Stimulated activated CD4-positive, alpha-beta T cell treated with anti-CD3 and anti-CD28 coated beads, Interleukin-1b, Interleukin-23, amount 100 ng/mL, for 48 hours (primary cell): ENCODE data around the gene SERPINB12.

Experiments used
- DNase-seq: peaks from one replicate; pipeline ENCODE4 v3.0.0-alpha.2; 2020

The SERPINB12 gene, protein sequence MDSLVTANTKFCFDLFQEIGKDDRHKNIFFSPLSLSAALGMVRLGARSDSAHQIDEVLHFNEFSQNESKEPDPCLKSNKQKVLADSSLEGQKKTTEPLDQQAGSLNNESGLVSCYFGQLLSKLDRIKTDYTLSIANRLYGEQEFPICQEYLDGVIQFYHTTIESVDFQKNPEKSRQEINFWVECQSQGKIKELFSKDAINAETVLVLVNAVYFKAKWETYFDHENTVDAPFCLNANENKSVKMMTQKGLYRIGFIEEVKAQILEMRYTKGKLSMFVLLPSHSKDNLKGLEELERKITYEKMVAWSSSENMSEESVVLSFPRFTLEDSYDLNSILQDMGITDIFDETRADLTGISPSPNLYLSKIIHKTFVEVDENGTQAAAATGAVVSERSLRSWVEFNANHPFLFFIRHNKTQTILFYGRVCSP

DNA sequence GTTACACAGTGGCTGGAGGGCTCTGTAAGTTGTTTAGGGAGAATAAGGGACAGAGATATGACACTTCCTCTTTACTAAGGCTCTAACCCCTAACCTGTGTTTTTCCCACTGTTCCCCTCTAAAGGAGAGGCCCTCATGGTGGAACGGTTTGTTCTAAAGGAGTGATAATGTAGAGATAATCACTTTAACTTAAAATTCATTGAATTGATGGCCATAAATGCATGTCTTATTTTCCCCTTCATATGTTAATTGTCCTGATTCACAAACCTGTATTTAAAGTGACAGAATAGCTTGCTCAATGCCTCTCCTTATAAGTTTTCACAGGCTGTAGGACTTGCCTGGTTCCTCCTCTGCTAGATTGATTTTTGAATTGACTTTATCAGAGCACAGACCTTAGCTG lies at the start of gene SERPINB12:
TSS of gene SERPINB12 (plus strand) at position 301 of the 400 bp plus-strand sequence. CDS start 13,791 bp downstream, outside the sequence.
- no peak for DNase-seq

DNA sequence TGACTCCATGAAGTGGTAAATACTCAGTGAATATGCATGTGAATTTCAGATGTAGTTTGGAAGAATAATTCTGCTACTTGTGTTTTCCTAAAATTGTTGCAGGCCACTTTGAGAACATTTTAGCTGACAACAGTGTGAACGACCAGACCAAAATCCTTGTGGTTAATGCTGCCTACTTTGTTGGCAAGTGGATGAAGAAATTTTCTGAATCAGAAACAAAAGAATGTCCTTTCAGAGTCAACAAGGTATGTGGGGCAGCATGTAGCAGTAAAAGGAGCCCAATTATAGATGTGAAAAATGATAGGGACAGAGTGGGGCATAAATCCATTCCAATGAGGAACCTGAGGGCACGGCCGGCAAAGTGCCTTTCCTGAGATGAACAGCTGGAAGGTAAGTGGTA lies 49.3 kb upstream of the SERPINB12 start:
- no peak for DNase-seq

DNA sequence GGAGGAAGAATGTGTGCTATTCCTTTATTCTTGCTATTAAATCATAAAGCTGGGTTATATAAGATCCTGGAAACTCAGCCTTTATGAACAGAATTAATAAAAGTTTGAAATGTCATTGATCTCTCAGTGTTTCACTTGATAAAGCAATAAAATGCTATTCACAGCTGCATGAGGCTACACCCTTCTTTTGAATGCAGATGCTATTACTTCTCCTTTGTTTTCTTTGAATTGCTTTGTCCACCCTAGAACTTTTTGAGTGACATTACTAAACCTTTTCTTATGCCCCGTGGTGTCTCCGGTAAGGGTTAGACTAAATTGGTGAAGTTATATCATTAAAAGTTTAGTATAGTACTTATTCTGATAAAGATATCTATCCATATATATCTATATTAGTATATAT lies 46.5 kb upstream of the SERPINB12 start:
- no peak for DNase-seq

DNA sequence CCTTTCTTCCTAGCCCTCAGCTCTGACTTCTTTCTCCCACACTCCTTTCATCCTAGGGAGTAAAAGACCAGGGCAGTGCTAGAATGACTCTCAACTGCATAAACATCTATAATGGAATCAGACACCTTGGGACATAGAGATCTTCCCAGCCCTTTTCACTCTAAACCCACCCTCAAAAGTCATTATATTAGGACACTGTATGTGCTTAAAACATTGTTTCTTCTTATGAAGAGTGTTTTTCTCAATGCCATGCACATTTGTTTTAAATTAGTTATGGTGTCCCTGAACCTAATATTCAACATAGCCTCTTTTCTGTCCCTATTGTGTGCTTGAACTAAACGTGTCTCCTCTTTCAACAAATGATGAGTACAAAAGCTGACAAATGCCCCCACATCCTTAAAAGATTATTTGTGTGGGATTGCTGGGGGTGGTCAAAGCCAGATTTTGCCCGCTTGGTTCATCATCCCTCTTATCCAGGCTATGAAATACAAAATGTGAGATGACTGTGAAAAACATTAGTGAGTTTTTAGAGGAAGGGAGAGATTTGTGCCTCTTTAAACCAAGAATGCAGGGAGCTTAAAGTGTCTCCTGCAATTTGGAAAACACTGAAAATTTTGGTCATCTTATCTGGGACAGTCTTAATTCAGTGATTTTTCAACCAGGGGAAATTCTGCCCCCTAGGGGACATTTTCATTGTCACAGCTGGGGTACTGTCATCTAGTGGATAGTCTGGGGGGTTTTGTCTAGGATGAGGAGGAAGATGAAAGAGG lies 36.4 kb upstream of the SERPINB12 start:
- DNase-seq: peak; percentile 18

DNA sequence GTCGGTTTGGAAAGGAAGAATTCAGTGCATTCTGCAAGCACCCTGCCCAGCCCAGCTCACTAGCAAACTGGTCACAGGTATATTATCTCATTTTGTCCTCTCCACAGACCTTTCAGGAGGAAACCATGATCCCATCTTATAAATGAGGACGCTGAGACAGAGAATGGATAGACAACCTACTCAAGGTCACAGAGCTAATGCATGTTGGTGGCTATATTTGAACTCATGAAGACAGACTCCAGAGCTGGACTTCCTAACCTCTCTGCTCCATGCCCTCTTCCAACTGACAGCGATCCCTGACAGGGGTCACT lies 35.9 kb upstream of the SERPINB12 start:
- DNase-seq: no peak

DNA sequence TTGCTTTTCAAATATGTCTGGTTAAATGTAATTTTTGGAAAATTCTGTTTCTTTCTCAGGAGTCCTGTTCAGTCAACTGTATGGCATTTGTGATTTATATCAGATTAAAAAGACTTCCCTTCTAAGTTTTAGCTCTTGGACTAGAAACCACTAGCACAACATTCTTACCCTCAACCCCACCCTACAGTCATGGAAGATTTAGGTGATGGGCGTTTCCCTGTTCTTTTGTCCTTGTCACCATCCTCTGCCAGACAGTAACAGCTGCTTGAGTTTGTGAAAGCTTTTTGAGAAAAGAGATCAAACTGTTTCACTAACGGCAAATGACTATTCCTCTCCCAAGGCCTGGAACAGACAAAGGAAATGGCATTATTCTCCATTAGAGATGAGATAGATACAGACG lies 33.6 kb upstream of the SERPINB12 start:
- no peak for DNase-seq

DNA sequence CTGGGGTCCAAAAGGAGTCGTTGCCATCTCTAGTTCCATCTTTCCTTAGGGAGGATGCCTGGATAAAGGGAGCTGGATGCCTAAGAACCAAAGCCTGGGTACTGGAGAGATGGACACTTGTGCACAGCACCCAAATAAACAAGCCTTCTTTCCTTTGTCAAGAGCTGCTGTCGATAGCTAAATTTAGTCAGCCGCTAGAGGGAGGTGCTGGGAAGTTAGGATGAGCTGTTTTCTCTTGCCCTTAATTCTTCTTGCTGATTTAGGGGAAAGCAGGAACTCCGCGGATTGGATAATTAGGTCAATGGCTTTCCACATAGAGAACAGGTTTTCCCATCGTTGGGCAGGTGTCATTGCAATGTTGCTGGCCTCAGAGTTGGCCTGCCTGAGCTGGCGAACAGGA lies 30.9 kb upstream of the SERPINB12 start:
- peak; percentile 2 for DNase-seq

DNA sequence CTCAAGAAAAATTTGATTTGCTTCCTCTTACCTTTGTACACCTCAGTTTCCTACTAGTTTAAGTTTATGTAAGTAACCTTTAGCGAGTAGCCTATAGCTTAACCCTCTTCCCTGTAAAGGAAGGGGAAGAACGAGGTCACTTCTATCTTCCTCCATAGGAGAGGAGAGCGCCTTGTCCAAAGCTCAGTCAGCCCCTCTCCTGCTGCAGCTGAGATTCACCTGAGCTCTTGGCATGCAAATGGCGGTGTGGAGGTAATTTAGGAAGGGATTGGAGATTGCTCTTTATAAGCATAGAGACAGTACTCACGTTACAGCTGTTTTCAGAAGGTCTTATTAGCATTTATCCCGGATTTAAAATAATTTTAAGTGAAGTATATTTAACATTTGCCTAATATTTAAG lies 27.8 kb upstream of the SERPINB12 start:
- no peak for DNase-seq

DNA sequence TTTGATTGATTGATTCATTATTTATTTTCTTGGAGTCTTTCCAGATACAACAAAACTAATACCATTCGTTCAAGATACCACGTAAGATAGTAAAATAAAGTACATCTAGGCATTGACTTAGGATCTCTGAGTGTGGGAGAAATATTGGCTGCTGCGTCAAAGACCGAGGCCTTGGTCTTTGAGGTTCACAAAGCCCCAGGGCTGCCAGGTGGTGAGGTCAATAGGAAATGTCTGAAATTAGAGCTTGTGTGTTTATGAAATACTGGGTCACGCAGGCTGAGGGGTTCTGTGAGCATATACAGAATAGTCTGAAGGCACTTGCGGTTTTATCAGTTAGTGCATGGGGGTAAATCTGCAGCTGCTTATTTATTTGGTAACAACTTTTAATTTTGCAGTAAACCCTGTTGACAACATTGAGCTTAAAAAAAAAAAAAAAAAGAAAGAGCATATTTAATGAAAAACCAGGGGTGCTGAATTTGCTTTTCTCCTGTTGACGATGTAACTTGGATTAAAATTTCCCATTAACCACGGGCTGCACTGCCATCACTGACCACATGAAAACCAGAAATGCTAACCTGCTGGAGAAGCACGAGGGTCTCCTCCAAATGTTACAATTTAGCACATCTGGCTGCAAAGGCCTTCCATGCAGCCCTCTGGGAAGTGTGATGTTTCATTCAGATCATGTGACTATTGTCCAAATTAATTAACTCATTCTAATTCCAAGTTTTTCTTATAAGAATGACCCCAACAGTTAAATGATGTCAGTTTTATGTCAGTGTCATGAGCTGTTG lies 27.1 kb upstream of the SERPINB12 start:
- DNase-seq: no peak

DNA sequence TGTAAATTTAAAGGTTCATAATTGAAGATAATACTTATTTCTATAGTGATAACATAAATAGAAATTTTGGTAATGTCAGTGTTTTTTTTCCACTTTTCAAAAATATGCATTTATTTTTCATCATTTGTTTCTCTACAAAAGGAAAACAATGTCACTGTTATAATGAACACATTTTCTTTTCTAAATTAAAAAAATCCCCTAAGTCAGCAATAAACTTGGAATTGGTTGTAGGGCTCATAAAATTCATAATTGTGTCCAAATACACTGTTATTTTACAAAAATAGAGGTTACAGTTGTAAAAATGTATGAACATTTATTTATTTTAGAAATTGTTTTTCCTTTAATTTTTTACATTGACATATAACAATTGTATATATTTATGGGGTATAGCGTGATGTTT lies 26.4 kb upstream of the SERPINB12 start:
- DNase-seq: no peak

DNA sequence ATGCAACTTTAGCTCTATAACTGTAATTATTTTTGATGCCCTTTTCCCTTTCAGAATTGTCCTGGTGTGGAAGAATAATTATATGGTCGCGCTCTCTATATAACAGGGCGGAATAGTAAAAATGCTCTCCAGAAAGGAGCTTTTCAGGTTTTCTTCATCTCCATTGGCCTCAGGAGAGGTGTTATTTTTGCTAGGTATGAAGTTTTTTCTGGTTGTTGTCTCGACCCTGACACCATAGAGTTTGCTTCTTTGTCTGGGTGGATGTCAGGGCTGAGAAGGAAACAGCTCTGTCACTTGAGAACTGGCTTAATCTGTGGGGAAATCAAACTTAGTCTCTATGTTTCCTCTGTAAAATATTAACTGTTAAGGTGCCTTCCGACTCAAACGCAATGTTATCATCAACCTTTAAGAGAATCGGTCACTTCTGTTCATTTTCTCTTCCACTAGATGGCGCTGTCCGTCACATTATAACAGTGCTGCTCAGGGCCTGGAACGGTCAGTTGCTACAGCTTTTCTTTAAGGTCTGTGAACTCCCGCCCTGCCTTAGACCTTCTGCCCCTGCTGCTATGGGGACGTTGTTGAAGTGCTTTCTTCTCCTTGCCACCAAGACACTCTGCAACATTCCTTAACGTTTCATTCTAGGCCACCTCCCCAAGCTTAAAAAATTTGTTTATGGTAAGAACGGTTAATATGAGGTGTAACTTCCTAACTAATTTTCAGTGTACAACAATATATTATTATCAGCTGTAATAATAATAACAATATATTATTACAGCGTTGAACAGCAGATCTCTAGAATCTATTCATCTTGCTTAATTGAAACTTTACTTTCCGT lies 23.8 kb upstream of the SERPINB12 start:
- DNase-seq: peak; percentile 56

DNA sequence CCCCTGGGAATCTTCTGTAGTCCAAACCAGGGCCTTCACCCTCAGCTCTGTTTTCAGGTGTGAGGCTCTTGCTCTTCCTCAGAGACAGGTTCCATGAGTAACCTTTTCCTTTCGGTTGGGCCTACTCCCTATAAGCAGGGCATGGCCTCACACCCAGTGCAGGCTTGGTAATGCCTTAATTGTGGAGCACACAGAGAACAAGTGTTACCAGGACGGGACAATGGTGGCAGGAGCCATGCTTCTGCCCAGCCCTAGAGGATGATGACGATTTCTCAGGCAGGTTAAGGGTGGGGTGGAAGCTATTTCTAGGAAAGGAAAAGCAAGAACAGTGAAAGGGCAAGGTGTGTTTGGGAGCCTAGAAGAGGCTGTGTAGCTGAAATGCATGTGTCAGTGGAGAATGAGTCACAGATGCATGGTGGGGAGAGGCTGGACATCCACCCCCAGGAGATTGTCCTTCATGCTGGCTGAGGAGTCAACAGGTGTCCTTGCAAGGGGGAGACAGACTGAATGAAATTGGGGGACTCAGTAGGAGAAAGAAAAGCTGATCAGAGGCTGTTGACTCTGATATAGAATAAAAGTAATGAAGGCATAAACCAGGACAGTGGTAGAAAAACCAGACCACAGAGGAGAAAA lies 22.0 kb upstream of the SERPINB12 start:
- no peak for DNase-seq

DNA sequence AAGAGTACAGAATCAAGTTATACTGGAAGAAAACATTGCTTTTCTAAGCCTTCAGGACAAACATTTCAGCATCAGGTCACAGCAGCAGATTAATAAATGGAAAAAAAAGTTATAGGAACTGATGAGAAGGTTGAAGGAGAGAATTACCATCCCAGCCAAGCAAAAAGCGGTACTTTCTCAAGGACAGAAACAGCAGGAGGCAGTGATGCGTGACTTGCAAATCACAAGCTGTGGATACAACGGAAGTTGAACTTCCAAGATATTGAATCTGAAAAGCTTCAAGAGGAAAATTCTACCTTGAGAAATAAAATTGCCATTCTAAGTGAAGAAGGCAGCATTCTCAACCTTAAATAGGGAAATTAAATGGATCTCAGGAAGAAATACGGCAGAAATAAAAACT lies 18.5 kb upstream of the SERPINB12 start:
- no peak for DNase-seq

DNA sequence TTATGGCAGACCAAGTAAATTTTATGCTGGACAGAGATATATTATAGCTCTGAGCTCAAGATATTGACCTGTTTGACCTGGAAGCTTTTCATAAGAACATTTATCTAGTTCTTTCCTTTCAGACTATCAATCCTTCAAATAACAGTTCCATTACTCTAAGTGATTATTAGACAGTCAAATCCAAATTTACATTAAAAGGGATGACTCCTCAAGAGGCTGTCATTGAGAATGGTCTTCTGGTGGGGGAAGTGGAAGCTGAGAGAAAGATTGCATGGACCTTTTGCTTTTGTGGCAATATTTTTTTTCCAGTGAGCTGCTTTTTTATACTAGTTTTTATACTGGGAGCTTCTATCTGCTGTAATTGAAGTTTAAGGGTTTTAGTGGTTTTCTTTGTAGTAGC lies 14.9 kb upstream of the SERPINB12 start:
- DNase-seq: no peak

DNA sequence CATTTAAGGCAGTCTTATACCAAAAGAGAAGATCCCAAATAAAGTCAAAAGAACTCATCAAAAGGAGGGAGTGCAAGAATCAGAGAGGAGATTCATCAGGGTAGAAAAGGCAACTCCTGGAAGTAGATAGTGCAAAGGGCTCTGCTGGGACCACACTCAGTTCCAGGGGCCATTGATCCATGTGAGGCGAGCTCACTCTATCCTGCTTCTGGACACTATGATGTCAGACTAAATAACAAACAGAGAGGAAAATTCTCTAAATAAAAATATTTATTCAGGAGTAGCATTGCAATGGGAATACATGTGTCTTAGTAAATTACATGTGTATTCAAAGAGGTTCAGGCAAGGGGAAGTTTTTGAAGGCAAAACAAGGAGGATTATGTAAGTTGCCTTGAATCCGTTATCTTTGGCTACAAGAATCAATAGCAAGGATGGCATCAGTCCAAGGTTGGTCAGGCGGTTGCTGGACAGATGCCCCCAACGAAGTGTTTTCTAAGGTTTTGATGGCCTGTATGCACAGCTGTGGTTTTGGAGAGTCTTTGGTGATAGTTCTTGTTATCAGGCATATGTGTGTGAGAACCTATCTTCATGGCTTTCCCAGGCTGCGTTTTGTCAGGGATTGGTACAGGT lies 13.2 kb upstream of the SERPINB12 start:
- DNase-seq: no peak

DNA sequence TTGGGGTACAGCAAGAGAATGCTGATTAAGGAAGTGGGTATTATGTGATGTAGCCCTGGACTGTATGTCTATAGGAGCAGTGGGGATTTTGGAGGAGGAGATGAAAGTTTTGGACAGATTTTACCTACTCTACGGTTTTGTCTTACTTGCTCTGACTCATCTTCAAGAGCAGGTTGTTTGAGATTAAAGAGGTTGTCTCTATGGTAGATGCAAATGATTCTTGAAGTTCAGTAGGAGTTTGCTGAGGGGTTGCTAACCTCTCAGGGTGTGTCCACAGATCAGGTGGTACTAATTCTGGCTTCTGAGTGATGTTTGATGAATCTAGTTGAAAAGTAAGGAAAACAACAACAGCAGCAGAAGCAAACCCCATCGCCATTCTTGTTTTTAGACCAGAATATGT lies 9.7 kb upstream of the SERPINB12 start:
- no peak for DNase-seq

DNA sequence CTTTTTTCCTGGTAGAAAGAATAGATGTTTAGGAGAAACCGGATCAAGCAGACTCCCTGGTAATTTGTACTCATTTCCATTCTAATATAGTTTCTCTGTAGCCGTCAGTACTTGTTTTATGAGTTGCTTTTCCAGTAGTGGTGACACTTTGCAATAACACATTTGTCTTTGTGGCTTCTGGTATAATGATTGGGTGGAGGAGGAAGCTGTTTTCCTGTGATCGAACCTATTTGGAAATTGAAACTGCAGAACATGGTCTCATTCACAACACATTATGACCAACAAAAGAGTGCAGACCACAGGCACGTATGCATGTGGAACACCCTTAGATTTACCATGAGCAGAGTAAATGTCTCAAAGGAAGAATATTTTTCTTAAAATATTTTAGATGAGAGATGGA lies 7.6 kb upstream of the SERPINB12 start:
- no peak for DNase-seq

DNA sequence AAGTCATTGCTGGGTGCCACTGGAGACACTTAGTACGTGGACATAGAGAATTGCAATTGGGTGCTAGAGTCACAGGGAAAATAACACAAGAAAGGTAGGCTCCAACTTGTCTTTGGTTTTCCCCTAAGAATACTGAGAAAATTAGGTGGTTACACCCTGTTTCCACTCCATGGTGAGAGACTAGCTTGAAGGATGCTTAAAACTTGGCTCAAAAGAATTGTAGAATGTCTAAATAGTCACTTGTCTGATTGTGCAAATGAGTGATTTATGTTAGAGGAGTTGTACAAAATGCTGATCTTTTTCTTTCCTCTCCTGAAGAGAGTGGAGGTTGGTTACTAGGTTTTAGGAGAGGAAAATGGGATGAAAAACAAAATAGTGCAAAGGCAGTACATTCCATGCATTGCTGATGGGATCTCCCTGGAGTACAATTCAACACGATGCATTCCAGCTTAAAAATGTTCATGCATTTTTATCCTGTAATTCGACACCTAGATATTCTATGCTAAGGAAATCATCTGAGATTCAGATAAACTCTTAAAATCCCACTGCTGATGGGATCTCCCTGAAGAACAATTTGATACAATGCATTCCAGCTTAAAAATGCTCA lies 2.2 kb upstream of the SERPINB12 start:
- no peak for DNase-seq

DNA sequence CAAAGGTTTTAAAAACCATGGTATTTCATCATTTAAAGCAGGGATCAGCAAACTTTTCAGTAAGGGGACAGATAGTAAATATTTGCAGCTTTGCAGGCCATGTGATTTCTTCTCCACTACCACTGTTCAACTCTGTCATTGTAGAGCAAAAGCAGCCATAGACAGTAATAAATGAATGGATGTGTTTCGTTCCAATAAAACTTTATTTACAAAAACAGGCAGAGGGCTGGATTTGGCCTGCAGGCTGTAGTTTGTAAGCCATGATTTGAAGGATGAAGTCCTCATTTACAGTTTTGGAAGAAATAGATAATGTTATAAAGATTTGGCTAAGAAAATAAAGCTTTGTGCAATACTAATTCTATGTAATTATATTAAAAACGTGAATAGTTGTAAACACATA lies 1.8 kb downstream of the SERPINB12 start:
- no peak for DNase-seq

DNA sequence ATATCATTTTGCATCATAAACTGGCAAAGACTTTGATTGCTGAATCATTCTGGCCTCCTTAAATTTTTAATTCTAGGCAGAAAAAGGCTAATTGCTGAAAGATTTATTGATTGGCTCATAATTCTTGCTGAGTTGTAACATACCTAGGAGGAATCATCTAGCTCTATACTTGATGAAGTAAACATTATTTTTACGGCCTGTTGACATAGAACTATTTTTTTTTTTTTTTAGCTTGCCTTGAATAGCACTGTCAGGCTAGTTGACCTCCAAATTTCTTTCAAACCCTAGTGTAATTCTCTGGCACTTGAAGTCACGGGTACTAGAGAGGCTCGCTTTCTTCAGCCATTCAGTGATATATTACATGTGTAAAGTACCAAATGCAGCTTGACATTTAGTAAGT lies 2.8 kb downstream of the SERPINB12 start:
- no peak for DNase-seq

DNA sequence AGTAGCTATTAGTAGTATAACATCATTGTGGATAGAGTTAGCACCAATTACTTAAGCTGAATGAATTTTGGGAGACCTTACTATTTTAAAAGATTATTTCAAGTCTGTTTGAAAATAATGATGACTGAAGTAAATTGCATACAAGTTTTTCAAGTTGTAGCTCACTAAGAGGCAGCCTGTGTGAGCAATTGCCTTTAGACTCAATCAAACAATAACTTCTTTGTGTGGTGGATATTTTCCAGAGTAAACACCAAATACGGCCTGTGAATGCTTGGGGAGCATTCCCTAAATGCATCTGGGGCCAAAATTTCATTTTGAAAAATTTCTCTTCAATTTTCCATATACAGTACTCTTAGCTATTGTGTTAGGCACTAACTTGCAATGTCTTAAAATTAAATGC lies 7.9 kb downstream of the SERPINB12 start:
- no peak for DNase-seq
